Stimulated activated CD4-positive, alpha-beta T cell treated with anti-CD3 and anti-CD28 coated beads, Interleukin-1b, Interleukin-23, amount 100 ng/mL, for 24 hours (primary cell): ENCODE results near the gene PAM16.
"Not testable (repeated sequence)": the region's sequence is repeated elsewhere in the genome, so short reads cannot be mapped to it uniquely, and the experiment has no call there.

Experiments
- DNase-seq, 4 experiments: peaks; one replicate each; pipeline ENCODE4 v3.0.0-alpha.2; 2020; ENCODE audit warnings: low read depth in 4 of 4, low spot score in 1 of 4

PAM16 gene

DNA sequence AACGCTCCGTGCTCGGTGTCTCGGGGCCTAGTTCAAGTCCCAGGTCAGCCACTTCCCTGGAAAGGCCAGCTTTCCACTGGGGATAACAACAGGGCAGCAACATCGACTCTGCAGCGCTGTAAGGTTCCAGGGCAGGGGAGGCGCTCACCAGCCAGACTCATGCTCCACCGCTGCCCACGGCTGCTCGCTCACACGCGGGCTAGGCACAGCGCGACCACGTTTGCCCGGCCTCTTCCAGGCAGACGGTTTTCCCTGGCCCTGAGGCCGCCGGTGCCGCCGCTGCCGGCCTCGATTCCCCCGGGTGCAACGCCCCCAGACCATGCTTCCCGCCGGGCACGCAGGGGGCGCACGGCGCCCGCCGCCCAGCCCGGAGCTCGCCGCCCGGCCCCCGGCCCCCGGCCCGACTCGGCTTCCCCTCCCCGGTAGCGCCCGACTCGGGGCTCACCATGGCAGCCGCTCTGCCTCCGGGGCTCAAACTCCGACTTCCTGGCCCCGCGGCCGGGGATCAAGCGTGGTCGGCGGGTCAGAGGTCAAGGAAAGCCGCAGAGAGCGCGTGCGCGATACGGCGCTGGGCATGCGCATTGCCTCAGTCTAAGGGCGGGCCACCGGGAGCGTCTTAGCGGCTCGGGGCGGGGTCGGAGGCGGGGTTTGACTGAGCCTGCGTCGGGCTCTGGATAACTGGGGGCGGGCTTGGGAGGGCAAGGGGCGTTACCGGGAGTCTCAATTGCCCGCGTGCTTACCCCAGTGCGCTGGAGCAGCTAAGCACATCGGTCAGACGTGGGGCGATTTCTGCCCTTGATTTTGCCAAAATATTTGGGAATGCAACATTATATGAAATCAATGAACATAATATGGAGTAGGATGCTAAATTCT, at the start of gene PAM16:
Gene PAM16 (minus strand): TSS at position 535 of the 873 bp plus-strand sequence. CDS start 87 bp downstream, at position 448.
- peak; percentile 92 to 99 (median 98) for DNase-seq

- no peak for DNase-seq
Observed at GRCh38 chr16:4399001-4399730, 48.0 kb upstream of the PAM16 start.

- DNase-seq, result no peak
Observed at GRCh38 chr16:4395055-4395726, 44.1 kb upstream of the PAM16 start.

DNA sequence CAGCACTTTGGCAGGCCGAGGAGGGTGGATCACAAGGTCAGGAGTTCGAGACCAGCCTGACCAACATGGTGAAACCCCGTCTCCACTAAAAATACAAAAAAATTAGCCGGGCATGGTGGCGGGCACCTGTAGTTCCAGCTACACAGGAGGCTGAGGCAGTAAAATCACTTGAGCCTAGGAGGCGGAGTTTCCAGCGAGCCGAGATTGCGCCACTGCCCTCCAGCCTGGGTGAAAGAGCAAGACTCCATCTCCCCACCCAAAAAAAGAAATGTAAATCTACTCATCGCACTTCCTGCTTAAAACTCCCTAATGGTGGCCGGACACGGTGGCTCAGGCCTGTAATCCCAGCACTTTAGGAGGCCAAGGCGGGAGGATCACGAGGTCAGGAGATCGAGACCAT, 42.7 kb upstream of the PAM16 start:
- not testable (repeated sequence) for DNase-seq

DNA sequence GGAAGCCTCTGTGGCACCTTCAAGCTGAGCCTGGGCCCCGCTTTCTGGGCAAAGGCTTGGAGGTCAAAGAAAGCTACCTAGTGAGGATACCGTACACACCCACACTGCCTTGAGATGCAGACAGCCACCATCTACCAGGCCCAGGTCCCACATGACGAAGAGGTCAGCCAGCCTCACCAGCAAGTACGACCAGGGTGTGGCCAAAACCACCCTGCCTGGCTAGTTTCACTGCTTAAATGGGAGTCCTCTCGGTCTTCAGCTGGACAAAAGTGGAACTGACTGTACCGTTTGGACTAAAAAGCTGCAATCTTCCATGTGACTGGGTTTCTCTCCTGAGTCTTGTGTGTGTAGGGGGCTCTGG, 42.1 kb upstream of the PAM16 start:
- no peak for DNase-seq

DNA sequence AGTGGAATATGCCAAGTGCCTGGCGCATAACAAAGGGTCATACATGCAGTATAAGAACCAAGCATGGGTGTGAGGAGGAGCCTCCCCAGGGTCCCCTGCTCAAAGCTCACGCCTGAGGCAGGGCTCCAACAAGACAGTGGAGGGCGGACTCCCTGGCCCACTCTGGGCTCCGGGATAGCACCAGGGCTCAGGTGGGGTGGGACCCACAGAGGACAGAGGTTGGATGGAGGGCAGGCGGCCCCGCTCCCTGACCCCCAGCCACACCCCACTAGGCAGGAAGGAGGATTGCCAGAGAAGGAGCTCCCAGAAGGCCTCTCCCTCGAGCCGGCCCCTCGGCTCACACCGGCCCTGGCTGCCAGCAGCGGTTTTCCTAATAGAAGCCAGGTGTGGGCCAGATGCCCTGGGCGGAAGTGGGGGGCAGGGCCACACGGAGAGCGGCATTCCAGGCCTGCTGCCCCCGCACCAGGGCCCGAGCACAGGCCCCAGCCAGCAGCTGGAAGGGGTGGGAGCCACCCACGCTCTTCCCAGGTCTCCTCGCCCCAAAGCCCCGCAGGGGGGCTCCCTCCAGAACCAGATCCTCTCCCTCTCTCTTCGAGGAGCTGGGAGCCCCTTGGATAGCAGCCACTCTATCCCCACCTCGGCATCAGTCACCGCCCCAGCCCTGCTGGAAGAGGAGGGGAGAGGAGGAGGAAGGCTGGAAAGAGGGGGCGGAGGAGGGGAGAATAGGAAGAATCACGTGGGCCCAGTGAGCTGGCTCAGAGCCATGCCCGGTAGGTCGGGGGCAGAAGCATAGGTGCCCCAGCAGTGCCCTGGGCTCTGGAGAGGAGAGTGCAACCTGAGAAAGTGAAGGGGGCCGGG, 41.5 kb upstream of the PAM16 start:
- DNase-seq, result no peak

DNA sequence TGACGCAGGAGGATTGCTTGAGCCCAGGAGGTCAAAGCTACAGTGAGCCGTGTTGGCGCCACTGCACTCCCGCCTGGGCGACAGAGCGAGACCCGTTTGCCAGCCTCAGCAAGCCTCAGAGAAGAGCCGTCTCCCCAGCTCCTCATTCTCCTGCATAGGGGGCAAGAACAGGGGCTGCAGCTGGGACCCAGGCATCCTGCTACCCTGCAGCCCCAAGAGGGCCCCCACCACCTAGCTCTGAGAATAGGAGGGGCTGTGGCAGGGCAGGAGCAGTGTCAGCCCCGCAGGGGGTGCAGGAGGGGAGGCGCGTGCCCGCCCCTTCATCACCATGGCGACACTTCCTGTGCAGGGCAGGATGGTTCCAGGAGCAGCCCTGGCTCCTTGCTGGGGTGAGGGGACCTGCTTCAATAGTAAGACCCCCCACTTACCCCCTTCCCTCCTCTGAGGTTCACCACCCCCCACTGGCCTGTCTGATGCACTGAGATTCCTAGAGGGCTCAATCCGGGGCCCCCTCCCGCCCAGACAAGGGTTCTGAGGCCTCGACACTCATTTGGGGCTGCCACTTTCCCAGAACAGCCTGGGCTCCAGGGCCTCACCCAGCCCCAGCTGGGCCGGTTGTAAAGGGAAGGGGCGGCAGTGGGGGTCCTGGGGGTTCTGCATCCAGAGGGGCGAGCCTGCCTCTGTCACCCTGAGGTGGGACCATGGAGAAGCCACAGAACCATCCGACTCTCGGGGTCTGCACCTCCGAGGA, 40.7 kb upstream of the PAM16 start:
- DNase-seq, result no peak

GRCh38 chr16:4390266-4391260, 39.4 kb upstream of the PAM16 start:
- DNase-seq, result no peak

- DNase-seq, result no peak
Observed at GRCh38 chr16:4389051-4389955, 38.2 kb upstream of the PAM16 start.

GRCh38 chr16:4388271-4389021, 37.3 kb upstream of the PAM16 start:
- DNase-seq, result no peak

GRCh38 chr16:4387781-4388180, 36.7 kb upstream of the PAM16 start:
- DNase-seq, result no peak

- DNase-seq, result no peak
Observed at GRCh38 chr16:4386951-4387565, 35.9 kb upstream of the PAM16 start.

GRCh38 chr16:4386451-4386805, 35.3 kb upstream of the PAM16 start:
- DNase-seq, result no peak

DNA sequence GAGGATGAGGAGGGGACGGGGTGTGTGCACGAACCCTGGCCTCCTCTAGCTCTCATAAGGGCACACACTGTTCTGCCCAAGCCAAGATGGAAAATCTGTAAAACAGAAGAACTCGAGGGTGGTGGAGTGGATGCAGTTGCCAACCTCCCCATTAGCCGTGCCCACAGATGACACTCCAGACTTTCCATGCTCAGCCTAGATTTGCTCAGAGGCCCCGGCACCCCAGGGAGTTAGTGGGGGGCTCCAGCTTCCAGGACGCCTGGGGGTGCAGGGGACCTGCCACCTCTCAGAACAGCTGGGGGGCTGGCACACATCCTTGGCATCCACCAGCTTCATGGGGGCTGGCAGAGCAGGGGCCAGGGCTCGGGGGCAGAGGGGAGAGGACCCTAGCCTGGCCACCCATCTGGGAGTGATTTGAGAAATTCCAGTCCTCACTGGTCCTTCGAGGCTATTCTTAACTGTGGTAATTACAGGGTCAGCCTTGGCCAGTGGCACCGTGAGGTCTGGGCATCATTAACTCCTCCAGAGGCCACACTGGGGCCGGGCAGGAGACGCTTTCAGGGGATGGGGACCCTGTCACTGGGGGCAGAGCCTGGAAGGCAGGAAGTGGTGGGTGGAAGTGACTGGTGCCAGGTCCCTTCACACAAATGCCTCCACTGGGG, 34.8 kb upstream of the PAM16 start:
- DNase-seq, result no peak

- DNase-seq, result no peak
Observed at GRCh38 chr16:4385066-4385788, 34.1 kb upstream of the PAM16 start.

GRCh38 chr16:4384509-4384942, 33.4 kb upstream of the PAM16 start:
- no peak for DNase-seq
